Adrenal gland (tissue), 5 donors: ENCODE results near the gene RHEX.

ENCODE experiments used
- POLR2A ChIP-seq, 2 donors: fragments of 450-650 bp; IDR thresholded peaks; one replicate each; pipeline ENCODE4 v1.6.1; 2017; ENCODE audit warnings: antibody characterized with exemption in 2 of 2, mild to moderate bottlenecking in 2 of 2, moderate library complexity in 1 of 2
- TF ChIP-seq, protein P1 (sequence below), 6 experiments: fragments of 450-650 bp in 4 of 6; fragments of 200-600 bp in 2 of 6; sonication (generic) in 1 of 6; IDR thresholded peaks; 1 replicate in 5 of 6; 2 replicates in 1 of 6; pipeline versions ENCODE4 v1.5.1 to v1.8.0; 2016 to 2021; ENCODE audit warnings: antibody characterized with exemption in 6 of 6, mild to moderate bottlenecking in 2 of 6, moderate library complexity in 1 of 6
- donor health status: DM: no; HTN: no; CAD: no.

DNA sequence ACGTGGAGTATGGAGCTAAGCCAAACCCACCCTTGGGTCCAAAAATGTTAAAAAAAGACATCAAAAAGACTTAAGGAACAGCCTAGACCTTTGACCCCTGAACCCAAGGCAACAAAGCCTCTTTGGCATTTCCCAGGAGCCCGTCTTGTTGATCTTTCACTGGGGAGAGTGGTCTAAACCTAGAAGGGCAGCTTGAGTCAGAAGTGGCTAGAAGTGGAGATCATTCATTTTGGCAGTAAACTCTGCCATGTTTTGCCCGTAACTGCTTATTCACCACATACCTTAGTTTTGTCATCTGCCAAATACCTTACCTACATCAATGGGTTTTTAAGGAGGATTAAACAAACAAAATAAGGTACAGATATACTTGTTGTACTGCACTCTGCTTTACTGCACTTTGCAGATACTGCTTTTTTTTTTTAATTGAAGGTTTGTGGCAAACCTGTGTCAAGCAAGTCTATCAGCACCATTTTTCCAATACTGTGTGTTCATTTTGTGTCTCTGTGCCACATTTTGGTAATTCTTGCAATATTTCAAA lies 27.6 kb upstream of the RHEX start:
- no peak for TF ChIP-seq POLR2A (IDR thresholded peaks at IDR 0.05)
- TF ChIP-seq, protein P1, sequence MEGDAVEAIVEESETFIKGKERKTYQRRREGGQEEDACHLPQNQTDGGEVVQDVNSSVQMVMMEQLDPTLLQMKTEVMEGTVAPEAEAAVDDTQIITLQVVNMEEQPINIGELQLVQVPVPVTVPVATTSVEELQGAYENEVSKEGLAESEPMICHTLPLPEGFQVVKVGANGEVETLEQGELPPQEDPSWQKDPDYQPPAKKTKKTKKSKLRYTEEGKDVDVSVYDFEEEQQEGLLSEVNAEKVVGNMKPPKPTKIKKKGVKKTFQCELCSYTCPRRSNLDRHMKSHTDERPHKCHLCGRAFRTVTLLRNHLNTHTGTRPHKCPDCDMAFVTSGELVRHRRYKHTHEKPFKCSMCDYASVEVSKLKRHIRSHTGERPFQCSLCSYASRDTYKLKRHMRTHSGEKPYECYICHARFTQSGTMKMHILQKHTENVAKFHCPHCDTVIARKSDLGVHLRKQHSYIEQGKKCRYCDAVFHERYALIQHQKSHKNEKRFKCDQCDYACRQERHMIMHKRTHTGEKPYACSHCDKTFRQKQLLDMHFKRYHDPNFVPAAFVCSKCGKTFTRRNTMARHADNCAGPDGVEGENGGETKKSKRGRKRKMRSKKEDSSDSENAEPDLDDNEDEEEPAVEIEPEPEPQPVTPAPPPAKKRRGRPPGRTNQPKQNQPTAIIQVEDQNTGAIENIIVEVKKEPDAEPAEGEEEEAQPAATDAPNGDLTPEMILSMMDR (IDR thresholded peaks at IDR 0.05) = no peak
